OCI-LY1 (cell line): ENCODE measurements around the gene FHL3.

Experiments
- CTCF ChIP-seq: fragments of 200-600 bp; sonication (generic), shearing (Covaris generic); IDR thresholded peaks from 2 replicates; pipeline ENCODE4 v1.5.1; 2017; ENCODE audit warnings: mild to moderate bottlenecking, antibody characterized with exemption, low read length, moderate library complexity, mixed read lengths
- EZH2 ChIP-seq: fragments of 200-600 bp; sonication (generic), shearing (Covaris generic); IDR thresholded peaks from 2 replicates; pipeline ENCODE4 v1.8.0; 2017; ENCODE audit warnings: borderline replicate concordance, mixed run types, mild to moderate bottlenecking, antibody characterized with exemption, low read length, moderate library complexity, mixed read lengths

DNA sequence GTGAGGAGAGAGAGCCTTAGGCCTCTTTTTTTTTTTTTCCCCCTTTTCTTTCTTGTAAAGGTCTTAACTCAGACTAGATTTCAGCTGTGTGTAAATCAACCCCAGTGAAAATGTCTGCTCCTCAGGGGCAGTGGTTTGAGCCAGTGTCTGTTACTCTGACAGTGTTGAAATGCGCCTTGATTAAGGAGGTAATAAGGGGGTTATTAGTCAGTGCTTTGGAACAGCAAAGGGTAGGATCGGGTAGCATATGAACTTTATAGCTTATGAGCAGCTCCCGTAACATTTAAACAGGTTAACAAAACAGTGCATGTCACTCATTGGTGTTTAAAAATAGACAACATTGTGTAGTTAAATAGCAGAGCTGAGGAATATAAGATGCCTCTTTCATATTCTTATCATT, 17.5 kb upstream of the FHL3 start:
- no peak for TF ChIP-seq CTCF
- no peak for TF ChIP-seq EZH2
